Omental fat pad (tissue), 4 donors: ENCODE measurements around the gene FBXO11. TPM values are rescaled to one million over a fixed set of nuclear protein-coding genes. Genes with fewer than 3 reads are reported as not detected.

Experiments used
- ATAC-seq: fragments of 150-250 bp; one replicate; pipeline ENCODE4 v1.9.1; 2016; ENCODE audit warnings: mild to moderate bottlenecking, moderate library complexity; ENCODE audit not compliant: low FRiP score
- DNase-seq: peaks from one replicate; pipeline ENCODE4 v3.0.0-alpha.2; 2019; ENCODE audit warnings: low spot score
- CTCF ChIP-seq, 3 donors: fragments of 450-650 bp; IDR thresholded peaks; one replicate each; pipeline ENCODE4 v1.5.1; 2016 to 2017; ENCODE audit warnings: antibody characterized with exemption in 3 of 3, mild to moderate bottlenecking in 3 of 3, moderate library complexity in 2 of 3
- total RNA-seq, 4 donors: library from RNA; depleted of rRNA; stranded (reverse); fragments of >200 nt; gene quantifications; one replicate each; pipeline ENCODE4 v1.1.0, GENCODE V29; 2016

Gene FBXO11
- total RNA-seq, 4 donors from 2014 or later = 43.8 to 68.6 (median 56.0) TPM

- ATAC-seq = no peak
- no peak for DNase-seq
- no peak for TF ChIP-seq CTCF (IDR thresholded peaks at IDR 0.05)
Measured at GRCh38 chr2:47803363-47803762, 102.9 kb downstream of the FBXO11 start.

GRCh38 chr2:47801118-47801517, 105.2 kb downstream of the FBXO11 start:
- no peak for DNase-seq
- ATAC-seq = no peak
- TF ChIP-seq CTCF (IDR thresholded peaks at IDR 0.05) = no peak

DNA sequence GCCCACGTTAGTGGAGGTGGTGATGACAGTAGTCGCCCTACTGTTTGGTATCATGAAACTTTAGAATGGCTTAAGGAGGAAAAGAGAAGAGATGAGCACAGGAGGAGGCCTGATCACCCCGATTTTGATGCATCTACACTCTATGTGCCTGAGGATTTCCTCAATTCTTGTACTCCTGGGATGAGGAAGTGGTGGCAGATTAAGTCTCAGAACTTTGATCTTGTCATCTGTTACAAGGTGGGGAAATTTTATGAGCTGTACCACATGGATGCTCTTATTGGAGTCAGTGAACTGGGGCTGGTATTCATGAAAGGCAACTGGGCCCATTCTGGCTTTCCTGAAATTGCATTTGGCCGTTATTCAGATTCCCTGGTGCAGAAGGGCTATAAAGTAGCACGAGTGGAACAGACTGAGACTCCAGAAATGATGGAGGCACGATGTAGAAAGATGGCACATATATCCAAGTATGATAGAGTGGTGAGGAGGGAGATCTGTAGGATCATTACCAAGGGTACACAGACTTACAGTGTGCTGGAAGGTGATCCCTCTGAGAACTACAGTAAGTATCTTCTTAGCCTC, 107.2 kb downstream of the FBXO11 start:
- TF ChIP-seq CTCF (IDR thresholded peaks at IDR 0.05) = no peak
- no peak for ATAC-seq
- DNase-seq = no peak

- no peak for DNase-seq
Measured at GRCh38 chr2:47798631-47799030, 107.7 kb downstream of the FBXO11 start.

DNA sequence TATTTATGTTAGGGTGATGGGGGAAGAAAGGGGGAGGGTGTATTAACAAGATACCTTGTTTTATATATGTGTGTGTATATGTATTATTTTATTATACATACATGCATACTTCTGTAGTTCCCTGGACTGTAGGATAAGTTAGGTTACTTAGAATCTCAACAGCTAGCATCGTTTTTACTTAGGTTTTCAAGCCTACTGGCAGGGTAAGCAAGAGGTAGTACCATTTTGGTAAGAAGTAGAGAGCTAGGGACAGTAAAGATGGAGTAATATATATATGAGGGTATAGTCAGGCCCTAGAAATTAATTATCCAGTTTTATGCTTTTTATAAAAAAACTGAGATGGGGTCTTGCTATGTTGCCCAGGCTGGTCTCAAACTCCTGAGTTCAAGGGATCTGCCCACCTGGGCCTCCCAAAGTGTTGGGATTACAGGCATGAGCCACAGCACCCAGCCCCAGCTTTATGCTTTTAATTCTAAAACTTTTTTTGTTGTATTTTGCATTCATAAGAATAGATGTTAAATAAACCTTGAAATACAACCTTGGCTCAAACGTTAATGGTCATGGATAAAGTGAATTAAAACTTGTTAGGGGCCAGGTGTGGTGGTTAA, 110.1 kb downstream of the FBXO11 start:
- no peak for TF ChIP-seq CTCF (IDR thresholded peaks at IDR 0.05)
- no peak for DNase-seq

More at GRCh38 chr2:47798631-47799030, 107.7 kb downstream of the FBXO11 start:
- ATAC-seq = no peak
- no peak for TF ChIP-seq CTCF (IDR thresholded peaks at IDR 0.05)

DNA sequence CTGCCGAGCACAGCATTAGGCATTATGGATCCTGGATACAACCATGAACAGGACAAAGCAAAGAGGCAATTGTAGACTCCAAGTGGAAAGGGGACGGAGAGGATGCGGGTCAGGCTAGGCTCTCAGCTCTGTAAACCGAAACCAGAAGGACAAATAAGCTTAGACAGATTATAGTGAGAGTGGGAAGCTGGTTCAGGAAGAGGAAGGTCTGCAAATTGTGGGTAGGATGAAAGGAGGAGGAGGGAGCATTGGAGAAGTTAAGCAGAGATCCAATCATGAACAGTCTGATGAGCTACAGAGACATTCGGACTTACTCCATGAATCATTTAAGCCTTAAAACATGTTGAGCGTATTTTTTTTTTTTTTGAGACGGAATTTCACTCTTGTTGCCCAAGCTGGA, 120.3 kb downstream of the FBXO11 start:
- no peak for ATAC-seq
- TF ChIP-seq CTCF (IDR thresholded peaks at IDR 0.05) = no peak
- no peak for DNase-seq

More for the DNA sequence above, 110.1 kb downstream of the FBXO11 start:
- no peak for ATAC-seq

- ATAC-seq (no peak), DNase-seq (no peak)
- TF ChIP-seq CTCF (IDR thresholded peaks at IDR 0.05) = no peak
Measured at GRCh38 chr2:47784352-47784851, 121.9 kb downstream of the FBXO11 start.
